ENCODE measurements around the gene MAGI2. TPM values are rescaled to one million over a fixed set of nuclear protein-coding genes. Genes with fewer than 3 reads are reported as not detected.

MAGI2 gene
- total RNA-seq, 1 donor from 2014 or later, result 10.7 TPM

- Mint-ChIP-seq H3K27ac (ENCODE audit: unreplicated experiment) (no peak overlapping the region), H3K9me3 (ENCODE audit: unreplicated experiment) (no peaks in the 10 kb centered on the region), H3K4me1 (ENCODE audit: unreplicated experiment) (peaks cover 4% of the 10 kb centered on the region), H3K4me3 (ENCODE audit: unreplicated experiment) (no peak overlapping the region), H3K36me3 (ENCODE audit: unreplicated experiment) (no peaks in the 10 kb centered on the region), H3K27me3 (ENCODE audit: unreplicated experiment) (peaks cover 12% of the 10 kb centered on the region)
- TF ChIP-seq CTCF (IDR thresholded peaks at IDR 0.05), result no peak
- no peak for DNase-seq (ENCODE audit: extremely low spot score, unreplicated experiment)
Measured at GRCh38 chr7:79236352-79237028, 217.0 kb downstream of the MAGI2 start.

GRCh38 chr7:79227044-79227443, 226.4 kb downstream of the MAGI2 start:
- no peak for TF ChIP-seq CTCF (IDR thresholded peaks at IDR 0.05)
- Mint-ChIP-seq H3K27me3 (ENCODE audit: unreplicated experiment) (no peaks in the 10 kb centered on the region), H3K4me1 (ENCODE audit: unreplicated experiment) (no peaks in the 10 kb centered on the region), H3K4me3 (ENCODE audit: unreplicated experiment) (no peak overlapping the region), H3K27ac (ENCODE audit: unreplicated experiment) (no peak overlapping the region), H3K36me3 (ENCODE audit: unreplicated experiment) (no peaks in the 10 kb centered on the region), H3K9me3 (ENCODE audit: unreplicated experiment) (no peaks in the 10 kb centered on the region)
- DNase-seq (ENCODE audit: extremely low spot score, unreplicated experiment), result no peak

GRCh38 chr7:79221211-79221610, 232.3 kb downstream of the MAGI2 start:
- no peak for TF ChIP-seq CTCF (IDR thresholded peaks at IDR 0.05)
- Mint-ChIP-seq H3K27ac (ENCODE audit: unreplicated experiment) (no peak overlapping the region), H3K27me3 (ENCODE audit: unreplicated experiment) (peaks cover 2% of the 10 kb centered on the region), H3K4me3 (ENCODE audit: unreplicated experiment) (no peak overlapping the region), H3K9me3 (ENCODE audit: unreplicated experiment) (no peaks in the 10 kb centered on the region), H3K36me3 (ENCODE audit: unreplicated experiment) (no peaks in the 10 kb centered on the region), H3K4me1 (ENCODE audit: unreplicated experiment) (no peaks in the 10 kb centered on the region)
- no peak for DNase-seq (ENCODE audit: extremely low spot score, unreplicated experiment)

GRCh38 chr7:79217976-79218626, 235.4 kb downstream of the MAGI2 start:
- no peak for TF ChIP-seq CTCF (IDR thresholded peaks at IDR 0.05)
- H3K4me3 Mint-ChIP-seq (ENCODE audit: unreplicated experiment), result no peak overlapping the region
- H3K27ac Mint-ChIP-seq (ENCODE audit: unreplicated experiment), result no peak overlapping the region
- no peaks in the 10 kb centered on the region for H3K4me1 Mint-ChIP-seq (ENCODE audit: unreplicated experiment)
- H3K36me3 Mint-ChIP-seq (ENCODE audit: unreplicated experiment), result no peaks in the 10 kb centered on the region
- H3K27me3 Mint-ChIP-seq (ENCODE audit: unreplicated experiment), result peaks cover 2% of the 10 kb centered on the region
- no peaks in the 10 kb centered on the region for H3K9me3 Mint-ChIP-seq (ENCODE audit: unreplicated experiment)
- DNase-seq (ENCODE audit: extremely low spot score, unreplicated experiment), result no peak

GRCh38 chr7:79217468-79217867, 236.0 kb downstream of the MAGI2 start:
- Mint-ChIP-seq H3K27ac (ENCODE audit: unreplicated experiment) (no peak overlapping the region), H3K9me3 (ENCODE audit: unreplicated experiment) (no peaks in the 10 kb centered on the region), H3K27me3 (ENCODE audit: unreplicated experiment) (peaks cover 5% of the 10 kb centered on the region), H3K4me1 (ENCODE audit: unreplicated experiment) (no peaks in the 10 kb centered on the region), H3K4me3 (ENCODE audit: unreplicated experiment) (no peak overlapping the region), H3K36me3 (ENCODE audit: unreplicated experiment) (no peaks in the 10 kb centered on the region)
- no peak for DNase-seq (ENCODE audit: extremely low spot score, unreplicated experiment)
- no peak for TF ChIP-seq CTCF (IDR thresholded peaks at IDR 0.05)

Data from osteocyte (in vitro differentiated cells).